ENCODE results near the gene RBM6.

DNA sequence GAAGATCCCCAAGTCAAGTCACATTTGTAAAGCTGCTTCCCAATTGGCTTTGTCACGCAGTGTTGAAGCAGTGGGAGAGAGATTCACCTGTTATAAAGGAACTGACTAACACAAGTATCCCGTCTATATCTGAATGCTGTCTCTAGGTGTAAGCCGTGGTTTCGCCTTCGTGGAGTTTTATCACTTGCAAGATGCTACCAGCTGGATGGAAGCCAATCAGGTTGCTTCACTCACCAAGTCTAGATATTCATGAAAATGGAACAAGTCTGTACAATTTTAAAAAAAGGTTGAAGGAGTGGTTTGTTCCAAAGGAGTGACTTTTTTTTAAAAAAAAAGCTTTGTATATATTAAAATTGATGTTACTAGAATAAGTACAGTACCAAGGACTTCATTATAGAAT lies 160.4 kb downstream of the RBM6 start:
- TF ChIP-seq YY1 (IDR thresholded peaks at IDR 0.05; ENCODE audit: insufficient read depth, insufficient read length): no peak
- TF ChIP-seq SUZ12 (IDR thresholded peaks at IDR 0.05; ENCODE audit: extremely low read depth, insufficient read depth, insufficient read length): no peak
- no peak for TF ChIP-seq ZNF274 (IDR thresholded peaks at IDR 0.05; ENCODE audit: low read depth, low read length)

Measured in NT2/D1 (cell line).